ENCODE data around the gene TMEM221. TPM values are rescaled to one million over a fixed set of nuclear protein-coding genes. Genes with fewer than 3 reads are reported as not detected.

Gene TMEM221
- total and polyA plus RNA-seq, 10 of the 15 experiments (the other 5 are each of a cell fraction or from before 2014, with no cell fraction given): 0.04 to 0.24 TPM; not detected in 8

DNA sequence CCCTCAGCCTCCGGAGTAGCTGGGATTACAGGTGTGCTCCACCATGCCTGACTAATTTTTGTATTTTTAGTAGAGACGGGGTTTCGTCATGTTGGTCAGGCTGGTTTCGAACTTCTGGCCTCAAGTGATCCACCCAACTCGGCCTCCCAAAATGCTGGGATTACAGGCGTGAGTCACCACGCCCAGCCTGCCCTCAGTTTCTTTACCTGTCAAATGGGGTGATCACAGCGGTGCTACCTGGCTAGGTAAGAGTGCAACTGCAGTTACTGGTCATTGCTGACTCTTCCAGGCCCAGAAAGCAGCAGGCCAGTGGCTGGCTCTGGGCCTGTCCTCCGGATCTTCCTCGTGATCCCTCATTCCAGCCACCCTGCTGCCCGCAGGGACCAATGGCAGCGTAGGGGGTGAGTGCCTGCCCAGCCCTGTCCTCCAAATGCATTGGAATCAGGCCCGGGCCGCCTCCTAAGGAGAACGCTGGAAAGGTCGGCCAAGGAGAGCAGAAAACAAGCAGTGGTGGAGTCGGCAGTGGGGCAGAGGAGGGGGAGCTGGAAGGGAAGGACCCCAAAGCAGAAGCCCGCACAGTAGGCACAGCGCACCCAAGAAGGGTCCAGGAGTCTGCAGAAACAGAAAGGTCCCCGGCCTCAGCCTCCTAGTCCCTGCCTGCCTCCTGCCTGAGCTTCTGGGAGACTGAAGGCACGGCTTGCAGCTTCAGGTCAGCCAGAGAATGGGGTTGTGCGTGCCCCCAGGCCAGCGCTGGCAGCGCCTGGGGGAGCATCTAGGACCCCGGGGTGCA, 20.0 kb upstream of the TMEM221 start:
- Histone ChIP-seq H3K27me3 (replicated peaks in 1 of 2; ENCODE audit: control insufficient read depth in 2 of 2, insufficient read depth in 2 of 2, low read length in 1 of 2) (no peaks in the 10 kb centered on the region), H3K4me2 (ENCODE audit: control insufficient read depth, insufficient read depth) (peak overlapping the region; percentile 99), H3K79me2 (ENCODE audit: control insufficient read depth, insufficient read depth, low read length) (no peaks in the 10 kb centered on the region), H3K36me3 (ENCODE audit: control insufficient read depth in 2 of 2, insufficient read depth in 2 of 2, low read length in 1 of 2) (no peaks in the 10 kb centered on the region), H3K9ac (ENCODE audit: control insufficient read depth, insufficient read depth, low read length) (peak overlapping the region; percentile 61; the same call in 1 of the 2 replicates), H2AFZ (ENCODE audit: control insufficient read depth, low read depth, low read length) (peak overlapping the region; percentile 95), H3K4me3 (peak overlapping the region; percentile 80; the same call in 1 of the 2 replicates), H3K9me3 (replicated peaks; ENCODE audit: control insufficient read depth, insufficient read depth, low read length) (no peaks in the 10 kb centered on the region), H3K27ac (ENCODE audit: control insufficient read depth, insufficient read depth) (peak overlapping the region; percentile 61; the same call in 1 of the 2 replicates), H4K20me1 (ENCODE audit: control insufficient read depth, insufficient read depth) (no peaks in the 10 kb centered on the region), H3K4me1 (ENCODE audit: control insufficient read depth, insufficient read depth, low read length) (peaks cover 22% of the 10 kb centered on the region)
- in situ Hi-C loops (cut with MboI): loop anchor here (5.0 kb wide), 2 partner anchors 71 to 121 kb away; no protein-coding TSS in a partner anchor
- no TSS peak for BruUV-seq (replicated peaks)
- intact Hi-C loops (cut with micrococcal nuclease; ENCODE audit: unreplicated experiment): no loop called here
- FAIRE-seq (no peak), ATAC-seq (no peak), DNase-seq (ENCODE audit: low read depth, low spot score) (no peak)
- ChIA-PET POLR2A (interaction anchor here (1.2 to 1.4 kb wide), 2 partner anchors 80 to 121 kb away, joined by 3 read pairs; no protein-coding TSS in a partner anchor), RAD21 (ENCODE audit: unreplicated experiment) (no interaction called here), SMC1A (ENCODE audit: uncharacterized antibody, unreplicated experiment) (interaction anchor here (0.8 to 0.9 kb wide), 2 partner anchors 16 to 75 kb away, joined by 3 to 5 read pairs; no protein-coding TSS in a partner anchor), CTCF (interaction anchor here (0.6 to 6.0 kb wide), 9 partner anchors 41 to 406 kb away, joined by 3 to 36 read pairs (median 3); partner anchors contain the start of gene CCDC194)
- 67% methylated on average over 25 of the region's 25 CpGs for WGBS (ENCODE audit: insufficient coverage, insufficient replicate concordance, low lambda C conversion rate, missing lambda C conversion rate)
- no peak for TF ChIP-seq BMI1 (IDR thresholded peaks at IDR 0.05; ENCODE audit: borderline replicate concordance)
- TF ChIP-seq CBX3 (IDR thresholded peaks at IDR 0.05; ENCODE audit: borderline replicate concordance, low read depth): no peak
- no peak for TF ChIP-seq CHD1 (IDR thresholded peaks at IDR 0.05; ENCODE audit: low read depth, low read length)
- TF ChIP-seq SIN3A (IDR thresholded peaks at IDR 0.05; ENCODE audit: low read depth, low read length): no peak
- TF ChIP-seq ZBTB11 (CRISPR knock-in tag; IDR thresholded peaks at IDR 0.05): no peak
- no peak for TF ChIP-seq PML (IDR thresholded peaks at IDR 0.05; ENCODE audit: low read length)
- TF ChIP-seq ZBTB33 (IDR thresholded peaks at IDR 0.05): no peak
- TF ChIP-seq ZSCAN29 (IDR thresholded peaks at IDR 0.05): no peak
- no peak for TF ChIP-seq PKNOX1 (IDR thresholded peaks at IDR 0.05)
- TF ChIP-seq POLR2AphosphoS2 (IDR thresholded peaks at IDR 0.05; ENCODE audit: low read depth, low read length): no peak
- no peak for TF ChIP-seq BRCA1 (IDR thresholded peaks at IDR 0.05; ENCODE audit: low read depth, low read length)
- TF ChIP-seq ZNF207 (IDR thresholded peaks at IDR 0.05; ENCODE audit: borderline replicate concordance): no peak
- TF ChIP-seq NFYB (IDR thresholded peaks at IDR 0.05; ENCODE audit: insufficient read depth, low read depth, low read length): no peak
- TF ChIP-seq ZNF274 (IDR thresholded peaks at IDR 0.05; ENCODE audit: insufficient read depth, insufficient read length): no peak
- TF ChIP-seq FOXM1 (IDR thresholded peaks at IDR 0.05; ENCODE audit: low read depth, low read length): no peak
